ENCODE measurements around the gene VWA2. TPM values are rescaled to one million over a fixed set of nuclear protein-coding genes. Genes with fewer than 3 reads are reported as not detected.
A peak's percentile ranks its signal among the peaks of the same experiment; 100 is the strongest.

Gene VWA2, protein sequence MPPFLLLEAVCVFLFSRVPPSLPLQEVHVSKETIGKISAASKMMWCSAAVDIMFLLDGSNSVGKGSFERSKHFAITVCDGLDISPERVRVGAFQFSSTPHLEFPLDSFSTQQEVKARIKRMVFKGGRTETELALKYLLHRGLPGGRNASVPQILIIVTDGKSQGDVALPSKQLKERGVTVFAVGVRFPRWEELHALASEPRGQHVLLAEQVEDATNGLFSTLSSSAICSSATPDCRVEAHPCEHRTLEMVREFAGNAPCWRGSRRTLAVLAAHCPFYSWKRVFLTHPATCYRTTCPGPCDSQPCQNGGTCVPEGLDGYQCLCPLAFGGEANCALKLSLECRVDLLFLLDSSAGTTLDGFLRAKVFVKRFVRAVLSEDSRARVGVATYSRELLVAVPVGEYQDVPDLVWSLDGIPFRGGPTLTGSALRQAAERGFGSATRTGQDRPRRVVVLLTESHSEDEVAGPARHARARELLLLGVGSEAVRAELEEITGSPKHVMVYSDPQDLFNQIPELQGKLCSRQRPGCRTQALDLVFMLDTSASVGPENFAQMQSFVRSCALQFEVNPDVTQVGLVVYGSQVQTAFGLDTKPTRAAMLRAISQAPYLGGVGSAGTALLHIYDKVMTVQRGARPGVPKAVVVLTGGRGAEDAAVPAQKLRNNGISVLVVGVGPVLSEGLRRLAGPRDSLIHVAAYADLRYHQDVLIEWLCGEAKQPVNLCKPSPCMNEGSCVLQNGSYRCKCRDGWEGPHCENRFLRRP
- 10 to 100 TPM; 14.6 to 24.2 TPM for total RNA-seq

DNA sequence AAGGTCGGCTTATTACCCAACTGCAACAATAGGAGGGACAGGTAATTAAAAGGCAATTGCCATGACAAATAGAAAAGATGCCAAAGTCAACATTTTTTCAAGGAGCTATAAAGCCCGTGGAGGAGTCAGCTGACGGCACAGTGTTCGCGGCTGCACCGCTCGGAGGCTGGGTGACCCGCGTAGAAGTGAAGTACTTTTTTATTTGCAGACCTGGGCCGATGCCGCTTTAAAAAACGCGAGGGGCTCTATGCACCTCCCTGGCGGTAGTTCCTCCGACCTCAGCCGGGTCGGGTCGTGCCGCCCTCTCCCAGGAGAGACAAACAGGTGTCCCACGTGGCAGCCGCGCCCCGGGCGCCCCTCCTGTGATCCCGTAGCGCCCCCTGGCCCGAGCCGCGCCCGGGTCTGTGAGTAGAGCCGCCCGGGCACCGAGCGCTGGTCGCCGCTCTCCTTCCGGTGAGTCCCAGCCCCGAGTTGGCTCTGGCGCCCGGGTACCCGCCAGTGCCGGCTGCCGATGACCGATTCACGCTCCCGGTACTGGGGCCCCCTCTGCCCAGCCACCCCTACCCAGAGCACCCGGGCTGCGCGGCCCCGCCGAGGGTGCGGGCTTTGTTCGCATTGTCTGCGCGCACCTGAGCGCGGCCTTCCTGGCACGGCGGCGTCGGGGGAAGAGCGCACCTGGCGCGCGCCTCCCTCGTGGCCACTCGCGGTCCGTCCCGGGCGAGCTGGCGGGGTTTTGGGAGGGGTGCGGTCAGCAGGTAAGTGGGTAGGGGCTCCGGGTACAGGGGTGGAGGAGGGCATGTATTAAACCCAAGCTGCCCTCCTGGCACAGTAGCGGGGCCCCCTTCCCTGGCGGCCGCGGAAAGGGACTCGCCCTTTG is at the start of gene VWA2:
VWA2 (plus strand) TSS at position 138 of the 877 bp plus-strand sequence. CDS start 9,460 bp downstream, outside the sequence.
- no peaks in the 10 kb centered on the region for H3K36me3 ChIP-seq
- peak; percentile 72 for DNase-seq (ENCODE audit: low spot score)
- intact Hi-C loops (cut with DNase I), result no loop called here
- 4% methylated on average over 76 of the region's 79 CpGs for WGBS
- H3K27ac ChIP-seq, result peak within 1 kb of the TSS; percentile 66 to 71
- H3K4me3 ChIP-seq, result peak within 1 kb of the TSS; percentile 33 to 34
- peak; percentile 14 for TF ChIP-seq POLR2A (IDR thresholded peaks at IDR 0.05)
- peak; percentile 80 for TF ChIP-seq POLR2AphosphoS5 (IDR thresholded peaks at IDR 0.05)
- TF ChIP-seq, protein P1, sequence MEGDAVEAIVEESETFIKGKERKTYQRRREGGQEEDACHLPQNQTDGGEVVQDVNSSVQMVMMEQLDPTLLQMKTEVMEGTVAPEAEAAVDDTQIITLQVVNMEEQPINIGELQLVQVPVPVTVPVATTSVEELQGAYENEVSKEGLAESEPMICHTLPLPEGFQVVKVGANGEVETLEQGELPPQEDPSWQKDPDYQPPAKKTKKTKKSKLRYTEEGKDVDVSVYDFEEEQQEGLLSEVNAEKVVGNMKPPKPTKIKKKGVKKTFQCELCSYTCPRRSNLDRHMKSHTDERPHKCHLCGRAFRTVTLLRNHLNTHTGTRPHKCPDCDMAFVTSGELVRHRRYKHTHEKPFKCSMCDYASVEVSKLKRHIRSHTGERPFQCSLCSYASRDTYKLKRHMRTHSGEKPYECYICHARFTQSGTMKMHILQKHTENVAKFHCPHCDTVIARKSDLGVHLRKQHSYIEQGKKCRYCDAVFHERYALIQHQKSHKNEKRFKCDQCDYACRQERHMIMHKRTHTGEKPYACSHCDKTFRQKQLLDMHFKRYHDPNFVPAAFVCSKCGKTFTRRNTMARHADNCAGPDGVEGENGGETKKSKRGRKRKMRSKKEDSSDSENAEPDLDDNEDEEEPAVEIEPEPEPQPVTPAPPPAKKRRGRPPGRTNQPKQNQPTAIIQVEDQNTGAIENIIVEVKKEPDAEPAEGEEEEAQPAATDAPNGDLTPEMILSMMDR (IDR thresholded peaks at IDR 0.05), result peak in 3 of 4 experiments; percentile 46 to 48 (median 46)
- no peaks in the 10 kb centered on the region for H3K9me3 ChIP-seq
- H3K27me3 ChIP-seq (replicated peaks; ENCODE audit: insufficient read depth), result no peaks in the 10 kb centered on the region
- H3K4me1 ChIP-seq (replicated peaks), result no peaks in the 10 kb centered on the region

DNA sequence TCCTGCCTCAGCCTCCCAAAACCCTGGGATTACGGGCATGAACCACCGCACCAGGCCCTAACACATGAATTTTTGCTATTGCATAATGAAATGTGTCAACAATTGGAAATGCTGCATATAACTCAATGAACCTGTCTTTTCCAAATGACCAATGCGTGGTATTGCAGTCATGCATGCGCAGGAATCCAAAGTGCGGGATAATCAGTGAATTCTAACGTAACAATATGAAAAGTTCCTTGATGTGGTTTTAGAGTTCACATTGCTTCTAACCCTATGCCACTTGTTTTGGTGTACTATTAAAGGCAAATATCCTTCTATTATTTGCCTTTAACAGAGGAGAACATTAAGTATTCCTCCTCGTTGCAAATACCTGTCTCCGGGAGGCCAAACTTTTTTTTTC is 49.4 kb upstream of the VWA2 start:
- no peak for TF ChIP-seq POLR2AphosphoS5 (IDR thresholded peaks at IDR 0.05)
- TF ChIP-seq POLR2A (IDR thresholded peaks at IDR 0.05), result no peak
- TF ChIP-seq, protein P1 (IDR thresholded peaks at IDR 0.05), result no peak
- H3K4me1 ChIP-seq (replicated peaks), result no peaks in the 10 kb centered on the region
- DNase-seq (ENCODE audit: low spot score), result no peak
- H3K27ac ChIP-seq, result no peak overlapping the region
- H3K4me3 ChIP-seq, result no peak overlapping the region
- no peaks in the 10 kb centered on the region for H3K9me3 ChIP-seq
- H3K36me3 ChIP-seq, result no peaks in the 10 kb centered on the region
- WGBS, result 89% methylated on average over 8 of the region's 8 CpGs
- intact Hi-C loops (cut with DNase I), result no loop called here
- H3K27me3 ChIP-seq (replicated peaks; ENCODE audit: insufficient read depth), result no peaks in the 10 kb centered on the region

DNA sequence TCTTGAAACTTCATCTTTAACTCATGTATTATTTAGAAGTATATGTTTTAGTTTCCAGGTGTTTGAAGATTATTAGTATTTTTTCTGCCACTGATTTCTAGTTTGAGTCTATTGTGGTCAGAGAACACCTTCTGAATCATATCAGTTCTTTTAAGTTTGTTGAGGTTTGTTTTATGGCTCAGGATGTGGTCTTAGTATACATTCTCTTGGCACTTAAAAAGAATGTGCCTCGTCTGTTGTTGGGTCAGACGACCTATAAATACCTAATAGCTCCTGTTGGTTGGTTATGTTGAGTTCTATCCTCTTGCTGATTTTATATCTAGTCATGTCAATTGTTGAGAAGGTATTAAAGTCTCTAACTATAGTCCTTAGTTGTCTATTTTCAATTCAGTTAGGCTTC is 44.0 kb upstream of the VWA2 start:
- no peak for DNase-seq (ENCODE audit: low spot score)
- H3K4me1 ChIP-seq (replicated peaks), result no peaks in the 10 kb centered on the region
- TF ChIP-seq, protein P1 (IDR thresholded peaks at IDR 0.05), result no peak
- TF ChIP-seq POLR2AphosphoS5 (IDR thresholded peaks at IDR 0.05), result no peak
- no peak for TF ChIP-seq POLR2A (IDR thresholded peaks at IDR 0.05)
- H3K36me3 ChIP-seq, result no peaks in the 10 kb centered on the region
- no peak overlapping the region for H3K27ac ChIP-seq
- H3K27me3 ChIP-seq (replicated peaks; ENCODE audit: insufficient read depth), result no peaks in the 10 kb centered on the region
- H3K9me3 ChIP-seq, result no peaks in the 10 kb centered on the region
- intact Hi-C loops (cut with DNase I), result no loop called here
- 26% methylated on average over 2 of the region's 2 CpGs for WGBS
- H3K4me3 ChIP-seq, result no peak overlapping the region

DNA sequence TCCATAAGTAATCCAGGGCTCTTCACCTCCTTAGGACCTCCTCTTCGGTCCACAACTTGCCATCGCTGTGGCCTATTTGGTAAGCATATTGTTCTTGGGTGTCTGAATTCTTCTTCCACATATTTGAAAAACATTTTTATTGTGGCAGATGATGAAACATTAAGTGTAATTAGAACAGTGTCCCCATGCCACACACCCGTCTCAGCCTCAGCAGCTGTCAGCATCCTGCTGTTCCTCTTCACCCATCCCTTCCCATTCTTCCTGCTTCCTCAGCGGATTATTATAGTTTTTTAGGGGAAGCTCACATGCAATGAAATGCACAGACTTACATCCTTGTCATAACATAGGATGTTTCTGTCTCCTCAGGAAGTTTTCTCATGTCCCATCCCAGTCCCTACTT is 39.8 kb upstream of the VWA2 start:
- 90% methylated on average over 4 of the region's 4 CpGs for WGBS
- Histone ChIP-seq H3K4me3 (no peak overlapping the region), H3K36me3 (no peaks in the 10 kb centered on the region), H3K9me3 (no peaks in the 10 kb centered on the region), H3K27me3 (replicated peaks; ENCODE audit: insufficient read depth) (no peaks in the 10 kb centered on the region), H3K4me1 (replicated peaks) (no peaks in the 10 kb centered on the region), H3K27ac (no peak overlapping the region)
- DNase-seq (ENCODE audit: low spot score), result no peak
- intact Hi-C loops (cut with DNase I), result no loop called here
- TF ChIP-seq POLR2AphosphoS5 (IDR thresholded peaks at IDR 0.05) (no peak), POLR2A (IDR thresholded peaks at IDR 0.05) (no peak)
- TF ChIP-seq, protein P1 (IDR thresholded peaks at IDR 0.05), result no peak

Measured in prostate gland (tissue), 2 donors.